HepG2 (cell line): ENCODE measurements around the gene SF3B6. TPM values are rescaled to one million over a fixed set of nuclear protein-coding genes. Genes with fewer than 3 reads are reported as not detected.

ENCODE experiments used
- CCDC6 ChIP-seq: sonication (generic); formaldehyde crosslinking; IDR thresholded peaks from 2 replicates; pipeline ENCODE4 v1.8.1; 2022; ENCODE audit warnings: mild to moderate bottlenecking, missing genetic modification reagents, moderate library complexity
- HMGA1 ChIP-seq: sonication (generic); formaldehyde crosslinking; conservative IDR thresholded peaks from 2 replicates; pipeline ENCODE4 v1.4.0; 2020; ENCODE audit warnings: missing genetic modification reagents
- MEF2D ChIP-seq: sonication (generic); formaldehyde crosslinking; IDR thresholded peaks from 2 replicates; pipeline ENCODE4 v1.5.1; 2020; ENCODE audit warnings: mild to moderate bottlenecking, missing genetic modification reagents
- MIXL1 ChIP-seq: IDR thresholded peaks from 2 replicates; pipeline ENCODE4 v1.6.1; 2016
- NCOA5 ChIP-seq: sonication (generic); formaldehyde crosslinking; IDR thresholded peaks from 2 replicates; pipeline ENCODE4 v1.4.0; 2020; ENCODE audit warnings: missing genetic modification reagents
- NONO ChIP-seq, 2 experiments: fragments of 450-650 bp in 1 of 2; sonication (generic) in 1 of 2; formaldehyde crosslinking in 1 of 2; IDR thresholded peaks in 1 of 2; conservative IDR thresholded peaks in 1 of 2; 2 replicates each; pipeline versions ENCODE4 v1.6.1 to v1.8.0; 2017 to 2022; ENCODE audit warnings: mild to moderate bottlenecking in 1 of 2, missing genetic modification reagents in 1 of 2, moderate library complexity in 1 of 2
- NR2F1 ChIP-seq, 2 experiments: fragments of 450-650 bp in 1 of 2; formaldehyde crosslinking in 1 of 2; IDR thresholded peaks; 2 replicates each; pipeline versions ENCODE4 v1.5.0 to v1.6.1; 2016 to 2020; ENCODE audit warnings: mild to moderate bottlenecking in 1 of 2, missing compliant biosample characterization in 1 of 2, missing genetic modification reagents in 1 of 2, moderate library complexity in 1 of 2
- SAFB2 ChIP-seq: sonication (generic); formaldehyde crosslinking; IDR thresholded peaks from 2 replicates; pipeline ENCODE4 v1.5.1; 2020; ENCODE audit warnings: missing genetic modification reagents, low read depth, mild to moderate bottlenecking, borderline replicate concordance
- ZNF350 ChIP-seq: sonication (generic); formaldehyde crosslinking; IDR thresholded peaks from 2 replicates; pipeline ENCODE4 v1.4.0; 2020; ENCODE audit warnings: mild to moderate bottlenecking, low read depth, missing genetic modification reagents, borderline replicate concordance
- ZNF598 ChIP-seq: sonication (generic); formaldehyde crosslinking; IDR thresholded peaks from 2 replicates; pipeline ENCODE4 v1.5.1; 2020; ENCODE audit warnings: mild to moderate bottlenecking, missing genetic modification reagents, borderline replicate concordance
- polyA plus RNA-seq, 8 experiments: library from polyadenylated mRNA; depleted of rRNA in 3 of 8; stranded (reverse) in 7 of 8; unstranded in 1 of 8; fragments of >200 nt; fragmentation: Illumina TruSeq in 4 of 8; extraction: Trizol in 4 of 8; gene quantifications; 2 replicates each; pipeline versions ENCODE4 v1.2.1 to v1.2.3, GENCODE V29; 2011 to 2016; ENCODE audit warnings: low read depth in 4 of 8, missing spikeins in 1 of 8, mixed read lengths in 1 of 8; ENCODE audit not compliant: insufficient read depth in 1 of 8
- total RNA-seq, 5 experiments: library from RNA; depleted of rRNA; stranded (reverse); fragments of >200 nt; fragmentation: Illumina TruSeq; extraction: Trizol; gene quantifications; 2 replicates each; pipeline ENCODE4 v1.2.3, GENCODE V29; 2016; ENCODE audit warnings: low read depth in 1 of 5
- TF ChIP-seq, protein P1 (sequence below), 2 experiments: sonication (generic) in 1 of 2; formaldehyde crosslinking in 1 of 2; IDR thresholded peaks; 2 replicates each; pipeline versions ENCODE4 v1.4.0 to v1.6.1; 2016 to 2020; ENCODE audit warnings: borderline replicate concordance in 1 of 2, low read depth in 1 of 2, mild to moderate bottlenecking in 1 of 2, missing genetic modification reagents in 1 of 2
- TF ChIP-seq, protein P2 (sequence below): sonication (generic); formaldehyde crosslinking; IDR thresholded peaks from 2 replicates; pipeline ENCODE4 v1.4.0; 2020; ENCODE audit warnings: missing genetic modification reagents
- TF ChIP-seq, protein P3 (sequence below): sonication (generic); formaldehyde crosslinking; IDR thresholded peaks from 2 replicates; pipeline ENCODE4 v1.5.1; 2020; ENCODE audit warnings: missing genetic modification reagents, mild to moderate bottlenecking, borderline replicate concordance
- TF ChIP-seq, protein P4 (sequence below): sonication (generic); formaldehyde crosslinking; IDR thresholded peaks from 2 replicates; pipeline ENCODE4 v1.8.0; 2022; ENCODE audit warnings: missing genetic modification reagents, mild to moderate bottlenecking, borderline replicate concordance
- TF ChIP-seq, protein P5 (sequence below): IDR thresholded peaks from 2 replicates; pipeline ENCODE4 v1.6.1; 2016; ENCODE audit warnings: control low read depth
- TF ChIP-seq, protein P6 (sequence below): sonication (generic); formaldehyde crosslinking; IDR thresholded peaks from 2 replicates; pipeline ENCODE4 v1.4.0; 2020; ENCODE audit warnings: missing genetic modification reagents

Gene SF3B6
- total and polyA plus RNA-seq, 2 of the 13 experiments (the other 11 are each of a cell fraction or from before 2014, with no cell fraction given), result 177 to 182 TPM

DNA sequence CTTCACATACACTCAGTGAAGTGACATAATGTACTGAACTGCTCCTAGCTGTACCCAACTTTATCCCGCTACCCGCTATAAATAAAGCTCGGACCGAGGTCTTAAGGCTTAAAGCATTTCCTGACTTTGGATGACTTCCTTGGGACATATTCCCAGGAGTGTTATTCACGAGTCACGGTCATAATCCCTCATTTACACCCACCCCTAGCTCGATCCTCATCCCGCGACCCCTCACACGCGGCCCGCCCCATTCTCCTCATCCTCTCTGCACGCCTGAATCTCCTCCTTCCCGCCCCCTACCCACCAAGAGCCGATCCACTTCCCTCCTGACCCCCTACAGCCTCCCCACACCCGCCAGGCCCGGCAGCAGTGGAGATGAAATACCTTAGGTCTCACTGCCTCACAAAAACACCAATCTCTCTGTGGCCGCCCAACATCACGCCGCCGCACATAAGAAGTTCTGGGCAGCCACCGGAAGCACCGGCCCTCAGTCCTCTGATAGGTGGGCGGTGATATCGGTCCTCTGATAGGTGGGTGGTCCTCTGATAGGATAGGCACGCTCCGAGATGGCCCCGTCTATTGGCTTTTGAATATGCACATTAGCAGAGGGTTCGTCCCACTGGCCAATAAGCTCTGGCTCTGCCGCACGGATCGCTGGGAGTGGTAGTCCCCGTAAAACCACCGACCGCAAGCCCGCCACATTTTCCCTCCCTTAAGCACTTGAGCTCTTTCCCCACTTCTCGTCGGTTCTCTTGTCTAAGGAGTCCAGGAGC lies 29.0 kb downstream of the SF3B6 start, which contains the start of gene WDCP (continued):
- TF ChIP-seq, protein P1, sequence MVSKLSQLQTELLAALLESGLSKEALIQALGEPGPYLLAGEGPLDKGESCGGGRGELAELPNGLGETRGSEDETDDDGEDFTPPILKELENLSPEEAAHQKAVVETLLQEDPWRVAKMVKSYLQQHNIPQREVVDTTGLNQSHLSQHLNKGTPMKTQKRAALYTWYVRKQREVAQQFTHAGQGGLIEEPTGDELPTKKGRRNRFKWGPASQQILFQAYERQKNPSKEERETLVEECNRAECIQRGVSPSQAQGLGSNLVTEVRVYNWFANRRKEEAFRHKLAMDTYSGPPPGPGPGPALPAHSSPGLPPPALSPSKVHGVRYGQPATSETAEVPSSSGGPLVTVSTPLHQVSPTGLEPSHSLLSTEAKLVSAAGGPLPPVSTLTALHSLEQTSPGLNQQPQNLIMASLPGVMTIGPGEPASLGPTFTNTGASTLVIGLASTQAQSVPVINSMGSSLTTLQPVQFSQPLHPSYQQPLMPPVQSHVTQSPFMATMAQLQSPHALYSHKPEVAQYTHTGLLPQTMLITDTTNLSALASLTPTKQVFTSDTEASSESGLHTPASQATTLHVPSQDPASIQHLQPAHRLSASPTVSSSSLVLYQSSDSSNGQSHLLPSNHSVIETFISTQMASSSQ (IDR thresholded peaks at IDR 0.05; ENCODE audit: low read depth), result no peak
- TF ChIP-seq, protein P1 (CRISPR knock-in tag; IDR thresholded peaks at IDR 0.05; ENCODE audit: borderline replicate concordance), result peak; percentile 20; the same call in 1 of the 2 replicates
- TF ChIP-seq, protein P2, sequence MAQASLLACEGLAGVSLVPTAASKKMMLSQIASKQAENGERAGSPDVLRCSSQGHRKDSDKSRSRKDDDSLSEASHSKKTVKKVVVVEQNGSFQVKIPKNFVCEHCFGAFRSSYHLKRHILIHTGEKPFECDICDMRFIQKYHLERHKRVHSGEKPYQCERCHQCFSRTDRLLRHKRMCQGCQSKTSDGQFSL (CRISPR knock-in tag), result no peak
- no peak for TF ChIP-seq NCOA5 (CRISPR knock-in tag)
- TF ChIP-seq, protein P3, sequence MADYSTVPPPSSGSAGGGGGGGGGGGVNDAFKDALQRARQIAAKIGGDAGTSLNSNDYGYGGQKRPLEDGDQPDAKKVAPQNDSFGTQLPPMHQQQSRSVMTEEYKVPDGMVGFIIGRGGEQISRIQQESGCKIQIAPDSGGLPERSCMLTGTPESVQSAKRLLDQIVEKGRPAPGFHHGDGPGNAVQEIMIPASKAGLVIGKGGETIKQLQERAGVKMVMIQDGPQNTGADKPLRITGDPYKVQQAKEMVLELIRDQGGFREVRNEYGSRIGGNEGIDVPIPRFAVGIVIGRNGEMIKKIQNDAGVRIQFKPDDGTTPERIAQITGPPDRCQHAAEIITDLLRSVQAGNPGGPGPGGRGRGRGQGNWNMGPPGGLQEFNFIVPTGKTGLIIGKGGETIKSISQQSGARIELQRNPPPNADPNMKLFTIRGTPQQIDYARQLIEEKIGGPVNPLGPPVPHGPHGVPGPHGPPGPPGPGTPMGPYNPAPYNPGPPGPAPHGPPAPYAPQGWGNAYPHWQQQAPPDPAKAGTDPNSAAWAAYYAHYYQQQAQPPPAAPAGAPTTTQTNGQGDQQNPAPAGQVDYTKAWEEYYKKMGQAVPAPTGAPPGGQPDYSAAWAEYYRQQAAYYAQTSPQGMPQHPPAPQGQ (CRISPR knock-in tag), result 0 out of 2 replicates have a peak, but pooled peaks have one; percentile 56
- TF ChIP-seq, protein P4, sequence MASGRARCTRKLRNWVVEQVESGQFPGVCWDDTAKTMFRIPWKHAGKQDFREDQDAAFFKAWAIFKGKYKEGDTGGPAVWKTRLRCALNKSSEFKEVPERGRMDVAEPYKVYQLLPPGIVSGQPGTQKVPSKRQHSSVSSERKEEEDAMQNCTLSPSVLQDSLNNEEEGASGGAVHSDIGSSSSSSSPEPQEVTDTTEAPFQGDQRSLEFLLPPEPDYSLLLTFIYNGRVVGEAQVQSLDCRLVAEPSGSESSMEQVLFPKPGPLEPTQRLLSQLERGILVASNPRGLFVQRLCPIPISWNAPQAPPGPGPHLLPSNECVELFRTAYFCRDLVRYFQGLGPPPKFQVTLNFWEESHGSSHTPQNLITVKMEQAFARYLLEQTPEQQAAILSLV, result peak; percentile 45; the same call in 1 of the 2 replicates
- peak; percentile 24; the same call in 1 of the 2 replicates for TF ChIP-seq SAFB2
- TF ChIP-seq, protein P5, sequence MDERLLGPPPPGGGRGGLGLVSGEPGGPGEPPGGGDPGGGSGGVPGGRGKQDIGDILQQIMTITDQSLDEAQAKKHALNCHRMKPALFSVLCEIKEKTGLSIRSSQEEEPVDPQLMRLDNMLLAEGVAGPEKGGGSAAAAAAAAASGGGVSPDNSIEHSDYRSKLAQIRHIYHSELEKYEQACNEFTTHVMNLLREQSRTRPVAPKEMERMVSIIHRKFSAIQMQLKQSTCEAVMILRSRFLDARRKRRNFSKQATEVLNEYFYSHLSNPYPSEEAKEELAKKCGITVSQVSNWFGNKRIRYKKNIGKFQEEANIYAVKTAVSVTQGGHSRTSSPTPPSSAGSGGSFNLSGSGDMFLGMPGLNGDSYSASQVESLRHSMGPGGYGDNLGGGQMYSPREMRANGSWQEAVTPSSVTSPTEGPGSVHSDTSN (CRISPR knock-in tag), result peak; percentile 74
- no peak for TF ChIP-seq NONO (IDR thresholded peaks at IDR 0.05)
- 0 out of 2 replicates have a peak, but pooled peaks have one; percentile 34 for TF ChIP-seq NONO (CRISPR knock-in tag; conservative IDR thresholded peaks at IDR 0.05)
- no peak for TF ChIP-seq NR2F1 (CRISPR knock-in tag; IDR thresholded peaks at IDR 0.05)
- TF ChIP-seq, protein P6, sequence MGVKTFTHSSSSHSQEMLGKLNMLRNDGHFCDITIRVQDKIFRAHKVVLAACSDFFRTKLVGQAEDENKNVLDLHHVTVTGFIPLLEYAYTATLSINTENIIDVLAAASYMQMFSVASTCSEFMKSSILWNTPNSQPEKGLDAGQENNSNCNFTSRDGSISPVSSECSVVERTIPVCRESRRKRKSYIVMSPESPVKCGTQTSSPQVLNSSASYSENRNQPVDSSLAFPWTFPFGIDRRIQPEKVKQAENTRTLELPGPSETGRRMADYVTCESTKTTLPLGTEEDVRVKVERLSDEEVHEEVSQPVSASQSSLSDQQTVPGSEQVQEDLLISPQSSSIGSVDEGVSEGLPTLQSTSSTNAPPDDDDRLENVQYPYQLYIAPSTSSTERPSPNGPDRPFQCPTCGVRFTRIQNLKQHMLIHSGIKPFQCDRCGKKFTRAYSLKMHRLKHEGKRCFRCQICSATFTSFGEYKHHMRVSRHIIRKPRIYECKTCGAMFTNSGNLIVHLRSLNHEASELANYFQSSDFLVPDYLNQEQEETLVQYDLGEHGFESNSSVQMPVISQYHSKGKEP (CRISPR knock-in tag), result no peak
- peak; percentile 59; the same call in 1 of the 2 replicates for TF ChIP-seq CCDC6 (CRISPR knock-in tag)
- TF ChIP-seq MEF2D (CRISPR knock-in tag), result no peak
- TF ChIP-seq MIXL1, result no peak
- TF ChIP-seq ZNF598 (CRISPR knock-in tag), result peak; percentile 53; the same call in 1 of the 2 replicates
- peak; percentile 79; the same call in 1 of the 2 replicates for TF ChIP-seq ZNF350
- no peak for TF ChIP-seq HMGA1 (CRISPR knock-in tag)
